HepG2 (cell line): ENCODE data around the gene SEMA4A. TPM values are rescaled to one million over a fixed set of nuclear protein-coding genes. Genes with fewer than 3 reads are reported as not detected.

ENCODE experiments used
- CENPX ChIP-seq: sonication (generic); formaldehyde crosslinking; IDR thresholded peaks from 2 replicates; pipeline ENCODE4 v1.9.0; 2021; ENCODE audit warnings: mild to moderate bottlenecking, missing genetic modification reagents, moderate library complexity
- CHCHD3 ChIP-seq: sonication (generic); formaldehyde crosslinking; IDR thresholded peaks from 2 replicates; pipeline ENCODE4 v1.8.0; 2022; ENCODE audit warnings: mild to moderate bottlenecking, missing genetic modification reagents, moderate library complexity
- DR1 ChIP-seq: sonication (generic); formaldehyde crosslinking; IDR thresholded peaks from 2 replicates; pipeline ENCODE4 v1.8.0; 2021; ENCODE audit warnings: mild to moderate bottlenecking, missing genetic modification reagents, inconsistent platforms
- HOXA3 ChIP-seq: sonication (generic); formaldehyde crosslinking; IDR thresholded peaks from 2 replicates; pipeline ENCODE4 v1.5.0; 2020; ENCODE audit warnings: missing genetic modification reagents
- IRF2 ChIP-seq: IDR thresholded peaks from 2 replicates; pipeline ENCODE4 v1.6.1; 2018; ENCODE audit warnings: missing genetic modification reagents, missing compliant biosample characterization
- KDM3A ChIP-seq: IDR thresholded peaks from 2 replicates; pipeline ENCODE4 v1.6.1; 2018; ENCODE audit warnings: low read depth, missing compliant biosample characterization
- MAFG ChIP-seq: sonication (generic); formaldehyde crosslinking; IDR thresholded peaks from 2 replicates; pipeline ENCODE4 v1.5.1; 2020; ENCODE audit warnings: mild to moderate bottlenecking, missing genetic modification reagents
- MEIS1 ChIP-seq: sonication (generic); formaldehyde crosslinking; IDR thresholded peaks from 2 replicates; pipeline ENCODE4 v1.9.0; 2021; ENCODE audit warnings: mild to moderate bottlenecking, missing genetic modification reagents, moderate library complexity, borderline replicate concordance
- NAIF1 ChIP-seq: sonication (generic); formaldehyde crosslinking; IDR thresholded peaks from 2 replicates; pipeline ENCODE4 v1.5.0; 2020; ENCODE audit warnings: mild to moderate bottlenecking, missing genetic modification reagents, borderline replicate concordance
- NBN ChIP-seq: fragments of 450-650 bp; conservative IDR thresholded peaks from 2 replicates; pipeline ENCODE4 v1.6.1; 2017
- NFATC3 ChIP-seq: sonication (generic); formaldehyde crosslinking; IDR thresholded peaks from 2 replicates; pipeline ENCODE4 v1.5.1; 2020; ENCODE audit warnings: mild to moderate bottlenecking, missing genetic modification reagents
- NONO ChIP-seq, 2 experiments: fragments of 450-650 bp in 1 of 2; sonication (generic) in 1 of 2; formaldehyde crosslinking in 1 of 2; IDR thresholded peaks in 1 of 2; conservative IDR thresholded peaks in 1 of 2; 2 replicates each; pipeline versions ENCODE4 v1.6.1 to v1.8.0; 2017 to 2022; ENCODE audit warnings: mild to moderate bottlenecking in 1 of 2, missing genetic modification reagents in 1 of 2, moderate library complexity in 1 of 2
- PRDM15 ChIP-seq: sonication (generic); formaldehyde crosslinking; IDR thresholded peaks from 2 replicates; pipeline ENCODE4 v1.4.0; 2020; ENCODE audit warnings: missing genetic modification reagents
- SKIL ChIP-seq: sonication (generic); formaldehyde crosslinking; IDR thresholded peaks from 2 replicates; pipeline ENCODE4 v1.8.0; 2022; ENCODE audit warnings: missing genetic modification reagents, mild to moderate bottlenecking, moderate library complexity, borderline replicate concordance
- SSRP1 ChIP-seq: IDR thresholded peaks from 2 replicates; pipeline ENCODE4 v1.6.1; 2016; ENCODE audit warnings: control low read depth
- ZBTB14 ChIP-seq: sonication (generic); formaldehyde crosslinking; IDR thresholded peaks from 2 replicates; pipeline ENCODE4 v1.4.0; 2020; ENCODE audit warnings: missing genetic modification reagents
- ZFP1 ChIP-seq: IDR thresholded peaks from 2 replicates; pipeline ENCODE4 v1.6.1; 2016
- ZNF121 ChIP-seq: sonication (generic); formaldehyde crosslinking; IDR thresholded peaks from 2 replicates; pipeline ENCODE4 v1.5.0; 2020; ENCODE audit warnings: mild to moderate bottlenecking, missing genetic modification reagents
- ZNF724P ChIP-seq: sonication (generic); formaldehyde crosslinking; IDR thresholded peaks from 2 replicates; pipeline ENCODE4 v1.8.0; 2022; ENCODE audit warnings: missing genetic modification reagents, borderline replicate concordance
- polyA plus RNA-seq, 8 experiments: library from polyadenylated mRNA; depleted of rRNA in 3 of 8; stranded (reverse) in 7 of 8; unstranded in 1 of 8; fragments of >200 nt; fragmentation: Illumina TruSeq in 4 of 8; extraction: Trizol in 4 of 8; gene quantifications; 2 replicates each; pipeline versions ENCODE4 v1.2.1 to v1.2.3, GENCODE V29; 2011 to 2016; ENCODE audit warnings: low read depth in 4 of 8, missing spikeins in 1 of 8, mixed read lengths in 1 of 8; ENCODE audit not compliant: insufficient read depth in 1 of 8
- total RNA-seq, 5 experiments: library from RNA; depleted of rRNA; stranded (reverse); fragments of >200 nt; fragmentation: Illumina TruSeq; extraction: Trizol; gene quantifications; 2 replicates each; pipeline ENCODE4 v1.2.3, GENCODE V29; 2016; ENCODE audit warnings: low read depth in 1 of 5
- TF ChIP-seq, protein P1 (sequence below): sonication (generic); formaldehyde crosslinking; IDR thresholded peaks from 2 replicates; pipeline ENCODE4 v1.4.0; 2020; ENCODE audit warnings: missing genetic modification reagents

The SEMA4A gene
- total and polyA plus RNA-seq, 2 of the 13 experiments (the other 11 are each of a cell fraction or from before 2014, with no cell fraction given), result 0.09 to 0.20 TPM

GRCh38 chr1:156118177-156118868 is 35.1 kb upstream of the SEMA4A start (continued):
- TF ChIP-seq CENPX, result no peak
- TF ChIP-seq NFATC3 (CRISPR knock-in tag), result no peak
- no peak for TF ChIP-seq SSRP1 (CRISPR knock-in tag)
- no peak for TF ChIP-seq CHCHD3 (CRISPR knock-in tag)
- TF ChIP-seq, protein P1, sequence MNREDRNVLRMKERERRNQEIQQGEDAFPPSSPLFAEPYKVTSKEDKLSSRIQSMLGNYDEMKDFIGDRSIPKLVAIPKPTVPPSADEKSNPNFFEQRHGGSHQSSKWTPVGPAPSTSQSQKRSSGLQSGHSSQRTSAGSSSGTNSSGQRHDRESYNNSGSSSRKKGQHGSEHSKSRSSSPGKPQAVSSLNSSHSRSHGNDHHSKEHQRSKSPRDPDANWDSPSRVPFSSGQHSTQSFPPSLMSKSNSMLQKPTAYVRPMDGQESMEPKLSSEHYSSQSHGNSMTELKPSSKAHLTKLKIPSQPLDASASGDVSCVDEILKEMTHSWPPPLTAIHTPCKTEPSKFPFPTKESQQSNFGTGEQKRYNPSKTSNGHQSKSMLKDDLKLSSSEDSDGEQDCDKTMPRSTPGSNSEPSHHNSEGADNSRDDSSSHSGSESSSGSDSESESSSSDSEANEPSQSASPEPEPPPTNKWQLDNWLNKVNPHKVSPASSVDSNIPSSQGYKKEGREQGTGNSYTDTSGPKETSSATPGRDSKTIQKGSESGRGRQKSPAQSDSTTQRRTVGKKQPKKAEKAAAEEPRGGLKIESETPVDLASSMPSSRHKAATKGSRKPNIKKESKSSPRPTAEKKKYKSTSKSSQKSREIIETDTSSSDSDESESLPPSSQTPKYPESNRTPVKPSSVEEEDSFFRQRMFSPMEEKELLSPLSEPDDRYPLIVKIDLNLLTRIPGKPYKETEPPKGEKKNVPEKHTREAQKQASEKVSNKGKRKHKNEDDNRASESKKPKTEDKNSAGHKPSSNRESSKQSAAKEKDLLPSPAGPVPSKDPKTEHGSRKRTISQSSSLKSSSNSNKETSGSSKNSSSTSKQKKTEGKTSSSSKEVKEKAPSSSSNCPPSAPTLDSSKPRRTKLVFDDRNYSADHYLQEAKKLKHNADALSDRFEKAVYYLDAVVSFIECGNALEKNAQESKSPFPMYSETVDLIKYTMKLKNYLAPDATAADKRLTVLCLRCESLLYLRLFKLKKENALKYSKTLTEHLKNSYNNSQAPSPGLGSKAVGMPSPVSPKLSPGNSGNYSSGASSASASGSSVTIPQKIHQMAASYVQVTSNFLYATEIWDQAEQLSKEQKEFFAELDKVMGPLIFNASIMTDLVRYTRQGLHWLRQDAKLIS (CRISPR knock-in tag), result no peak
- TF ChIP-seq NBN, result no peak
- no peak for TF ChIP-seq NAIF1 (CRISPR knock-in tag)
- TF ChIP-seq ZFP1 (CRISPR knock-in tag), result no peak
- peak; percentile 27; the same call in 1 of the 2 replicates for TF ChIP-seq ZNF121 (CRISPR knock-in tag)
- no peak for TF ChIP-seq MAFG (CRISPR knock-in tag)
- no peak; the same call in 1 of the 2 replicates for TF ChIP-seq MEIS1 (CRISPR knock-in tag)
- peak; percentile 60 for TF ChIP-seq HOXA3 (CRISPR knock-in tag)
- TF ChIP-seq ZNF724P (CRISPR knock-in tag), result no peak
- TF ChIP-seq KDM3A (CRISPR knock-in tag), result no peak
- TF ChIP-seq ZBTB14, result no peak
- TF ChIP-seq DR1 (CRISPR knock-in tag), result no peak
- no peak for TF ChIP-seq PRDM15
- no peak for TF ChIP-seq NONO (IDR thresholded peaks at IDR 0.05)
- TF ChIP-seq NONO (CRISPR knock-in tag; conservative IDR thresholded peaks at IDR 0.05), result peak; percentile 54; the same call in 1 of the 2 replicates
- no peak for TF ChIP-seq IRF2 (CRISPR knock-in tag)
- peak; percentile 44; the same call in 1 of the 2 replicates for TF ChIP-seq SKIL
